Peyer's patch (tissue), 4 donors: Measurements from ENCODE around the gene HELZ. TPM values are rescaled to one million over a fixed set of nuclear protein-coding genes. Genes with fewer than 3 reads are reported as not detected.
A peak's percentile ranks its signal among the peaks of the same experiment; 100 is the strongest.

Source experiments
- DNase-seq, 3 donors: peaks; one replicate each; pipeline ENCODE4 v3.0.0-alpha.2; 2017 to 2019
- H3K27ac ChIP-seq, 4 donors: fragments of 200-600 bp; sonication (generic); one replicate each; pipeline ENCODE4 v1.5.1; 2016 to 2019
- H3K27me3 ChIP-seq, 2 donors: fragments of 200-600 bp; sonication (generic); one replicate each; pipeline ENCODE4 v1.5.1; 2019
- H3K36me3 ChIP-seq, 3 donors: fragments of 200-600 bp; sonication (generic); one replicate each; pipeline ENCODE4 v1.5.1; 2016 to 2019
- H3K4me1 ChIP-seq, 4 donors: fragments of 200-600 bp; sonication (generic); one replicate each; pipeline ENCODE4 v1.5.1; 2016 to 2019
- H3K4me3 ChIP-seq, 4 donors: fragments of 200-600 bp; sonication (generic); 1 replicate in 3 of 4; 2 replicates in 1 of 4; pipeline ENCODE4 v1.5.1; 2016 to 2019; ENCODE audit warnings: mild to moderate bottlenecking in 1 of 4
- H3K9me3 ChIP-seq, 4 donors: fragments of 200-600 bp; sonication (generic); one replicate each; pipeline ENCODE4 v1.5.1; 2016 to 2019; ENCODE audit warnings: mild to moderate bottlenecking in 1 of 4
- POLR2A ChIP-seq, 2 donors: fragments of 450-650 bp; IDR thresholded peaks; one replicate each; pipeline ENCODE4 v1.5.1; 2017; ENCODE audit warnings: antibody characterized with exemption in 2 of 2, mild to moderate bottlenecking in 2 of 2, moderate library complexity in 2 of 2
- total RNA-seq, 4 donors: library from RNA; depleted of rRNA; stranded (reverse); fragments of >200 nt; gene quantifications; one replicate each; pipeline ENCODE4 v1.1.0, GENCODE V29; 2016
- TF ChIP-seq, protein P1 (sequence below), 6 experiments: fragments of 450-650 bp in 4 of 6; fragments of 200-600 bp in 2 of 6; sonication (generic) in 1 of 6; IDR thresholded peaks; one replicate each; pipeline ENCODE4 v1.5.1; 2017 to 2019; ENCODE audit warnings: antibody characterized with exemption in 6 of 6, mild to moderate bottlenecking in 3 of 6, moderate library complexity in 1 of 6

Gene HELZ
- total RNA-seq, 4 donors from 2014 or later, result 37.1 to 124 (median 58.8) TPM

GRCh38 chr17:67125417-67125816 lies 119.6 kb downstream of the HELZ start:
- H3K4me3 ChIP-seq, result no peak overlapping the region
- H3K27ac ChIP-seq, result no peak overlapping the region
- no peaks in the 10 kb centered on the region for H3K4me1 ChIP-seq
- H3K36me3 ChIP-seq, result peaks cover 0 to 35% (median 0%) of the 10 kb centered on the region in 3 donors
- DNase-seq, result no peak
- TF ChIP-seq POLR2A (IDR thresholded peaks at IDR 0.05), result no peak
- TF ChIP-seq, protein P1, sequence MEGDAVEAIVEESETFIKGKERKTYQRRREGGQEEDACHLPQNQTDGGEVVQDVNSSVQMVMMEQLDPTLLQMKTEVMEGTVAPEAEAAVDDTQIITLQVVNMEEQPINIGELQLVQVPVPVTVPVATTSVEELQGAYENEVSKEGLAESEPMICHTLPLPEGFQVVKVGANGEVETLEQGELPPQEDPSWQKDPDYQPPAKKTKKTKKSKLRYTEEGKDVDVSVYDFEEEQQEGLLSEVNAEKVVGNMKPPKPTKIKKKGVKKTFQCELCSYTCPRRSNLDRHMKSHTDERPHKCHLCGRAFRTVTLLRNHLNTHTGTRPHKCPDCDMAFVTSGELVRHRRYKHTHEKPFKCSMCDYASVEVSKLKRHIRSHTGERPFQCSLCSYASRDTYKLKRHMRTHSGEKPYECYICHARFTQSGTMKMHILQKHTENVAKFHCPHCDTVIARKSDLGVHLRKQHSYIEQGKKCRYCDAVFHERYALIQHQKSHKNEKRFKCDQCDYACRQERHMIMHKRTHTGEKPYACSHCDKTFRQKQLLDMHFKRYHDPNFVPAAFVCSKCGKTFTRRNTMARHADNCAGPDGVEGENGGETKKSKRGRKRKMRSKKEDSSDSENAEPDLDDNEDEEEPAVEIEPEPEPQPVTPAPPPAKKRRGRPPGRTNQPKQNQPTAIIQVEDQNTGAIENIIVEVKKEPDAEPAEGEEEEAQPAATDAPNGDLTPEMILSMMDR (IDR thresholded peaks at IDR 0.05), result no peak
- H3K27me3 ChIP-seq, result no peaks in the 10 kb centered on the region
- H3K9me3 ChIP-seq, result no peaks in the 10 kb centered on the region

GRCh38 chr17:67124450-67125148 lies 120.4 kb downstream of the HELZ start:
- Histone ChIP-seq H3K4me1 (no peaks in the 10 kb centered on the region), H3K27ac (no peak overlapping the region), H3K27me3 (no peaks in the 10 kb centered on the region), H3K4me3 (no peak overlapping the region), H3K9me3 (no peaks in the 10 kb centered on the region), H3K36me3 (peaks cover 0 to 43% (median 0%) of the 10 kb centered on the region in 3 donors)
- DNase-seq, result no peak
- no peak for TF ChIP-seq POLR2A (IDR thresholded peaks at IDR 0.05)
- TF ChIP-seq, protein P1 (IDR thresholded peaks at IDR 0.05), result no peak

DNA sequence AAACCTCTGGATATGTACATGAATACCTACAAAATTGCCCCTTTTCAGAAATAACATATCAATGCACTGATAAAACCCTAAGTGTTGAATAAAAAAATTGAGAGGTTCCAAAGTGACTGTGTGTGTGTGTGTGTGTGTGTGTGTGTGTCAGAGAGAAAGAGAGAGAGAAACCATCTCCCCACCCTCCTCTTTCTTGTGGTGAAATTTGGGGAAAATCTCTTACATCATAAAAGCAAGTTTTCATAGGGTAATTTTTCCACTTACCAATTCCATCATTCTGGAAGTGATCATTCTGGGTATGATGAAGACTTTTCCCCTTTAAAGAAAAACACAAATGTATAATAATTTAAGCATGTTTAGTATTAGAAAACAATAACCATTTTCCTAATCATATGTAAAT lies 121.3 kb downstream of the HELZ start:
- no peaks in the 10 kb centered on the region for H3K27me3 ChIP-seq
- DNase-seq, result no peak
- H3K4me3 ChIP-seq, result no peak overlapping the region
- H3K4me1 ChIP-seq, result no peaks in the 10 kb centered on the region
- H3K36me3 ChIP-seq, result peaks cover 0 to 51% (median 0%) of the 10 kb centered on the region in 3 donors
- no peaks in the 10 kb centered on the region for H3K9me3 ChIP-seq
- H3K27ac ChIP-seq, result no peak overlapping the region
- TF ChIP-seq POLR2A (IDR thresholded peaks at IDR 0.05), result no peak
- TF ChIP-seq, protein P1 (IDR thresholded peaks at IDR 0.05), result no peak

GRCh38 chr17:67121316-67121891 lies 123.6 kb downstream of the HELZ start:
- H3K27me3 ChIP-seq, result no peaks in the 10 kb centered on the region
- no peaks in the 10 kb centered on the region for H3K9me3 ChIP-seq
- H3K36me3 ChIP-seq, result peaks cover 0 to 59% (median 0%) of the 10 kb centered on the region in 3 donors
- H3K27ac ChIP-seq, result peak overlapping the region in 1 of 4 donors; percentile 19
- H3K4me3 ChIP-seq, result no peak overlapping the region
- TF ChIP-seq, protein P1 (IDR thresholded peaks at IDR 0.05), result no peak
- no peak for TF ChIP-seq POLR2A (IDR thresholded peaks at IDR 0.05)
- H3K4me1 ChIP-seq, result no peaks in the 10 kb centered on the region
- DNase-seq, result no peak

- H3K27me3 ChIP-seq, result no peaks in the 10 kb centered on the region
- no peak overlapping the region for H3K27ac ChIP-seq
- DNase-seq, result no peak
- TF ChIP-seq POLR2A (IDR thresholded peaks at IDR 0.05), result no peak
- TF ChIP-seq, protein P1 (IDR thresholded peaks at IDR 0.05), result no peak
- H3K4me3 ChIP-seq, result no peak overlapping the region
- H3K4me1 ChIP-seq, result no peaks in the 10 kb centered on the region
- H3K36me3 ChIP-seq, result peaks cover 0 to 57% (median 0%) of the 10 kb centered on the region in 3 donors
- no peaks in the 10 kb centered on the region for H3K9me3 ChIP-seq
Observed at GRCh38 chr17:67119102-67119501, 125.9 kb downstream of the HELZ start.
